ENCODE measurements around the gene MAN1C1.

MAN1C1 gene

DNA sequence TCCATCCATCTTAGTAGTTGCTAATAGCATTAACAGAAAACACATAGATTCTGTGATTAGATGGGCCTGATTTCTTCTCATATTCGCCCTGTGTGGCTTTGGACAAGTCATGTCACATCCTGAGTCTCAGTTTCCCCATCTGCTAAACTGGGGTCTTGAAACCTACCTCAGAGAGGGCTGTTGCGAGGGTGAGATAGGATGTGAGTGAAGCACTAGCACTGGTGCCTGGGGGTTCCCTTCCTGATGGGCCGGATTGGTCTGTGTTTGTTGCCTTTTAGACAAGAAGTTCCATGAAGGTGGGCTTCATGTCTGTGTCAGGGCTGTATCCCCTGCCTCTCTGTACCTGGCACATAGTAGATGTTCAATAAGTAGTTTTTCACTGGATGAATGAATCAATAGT is 3.5 kb upstream of the MAN1C1 start:
- DNase-seq (ENCODE audit: low read depth, low spot score) = no peak

DNA sequence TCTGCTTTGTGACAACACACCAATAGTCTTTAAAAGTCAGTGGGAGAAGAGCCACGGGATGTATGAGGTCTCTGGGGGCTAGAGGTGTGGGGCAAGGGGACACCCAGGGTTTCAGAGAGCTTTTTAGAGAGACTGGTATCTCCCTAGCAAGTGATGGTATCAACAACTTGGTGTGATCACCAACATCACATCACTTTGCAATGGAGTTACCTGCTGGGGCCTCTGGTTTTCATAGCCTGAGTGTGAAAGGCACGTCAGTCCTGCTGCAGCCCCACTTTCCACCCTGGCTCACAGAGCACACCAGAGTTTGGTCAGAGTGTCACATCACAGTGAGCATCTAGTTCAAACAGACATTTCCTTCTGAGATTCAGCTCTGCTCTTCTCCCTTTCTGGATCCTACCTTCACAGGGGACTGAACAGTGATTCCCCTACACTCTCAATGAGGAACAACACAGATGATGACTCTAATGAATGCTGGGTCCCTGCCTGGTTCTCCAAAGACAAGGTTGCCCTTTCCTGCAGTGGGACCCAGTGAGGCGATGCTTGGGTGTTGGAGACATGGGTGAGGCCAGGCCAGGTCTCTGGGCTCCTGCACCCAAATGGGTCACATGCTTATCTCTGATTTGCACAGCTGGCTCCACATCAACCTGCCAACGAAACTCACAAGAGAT is 2.0 kb upstream of the MAN1C1 start:
- DNase-seq (ENCODE audit: low read depth, low spot score) = no peak

DNA sequence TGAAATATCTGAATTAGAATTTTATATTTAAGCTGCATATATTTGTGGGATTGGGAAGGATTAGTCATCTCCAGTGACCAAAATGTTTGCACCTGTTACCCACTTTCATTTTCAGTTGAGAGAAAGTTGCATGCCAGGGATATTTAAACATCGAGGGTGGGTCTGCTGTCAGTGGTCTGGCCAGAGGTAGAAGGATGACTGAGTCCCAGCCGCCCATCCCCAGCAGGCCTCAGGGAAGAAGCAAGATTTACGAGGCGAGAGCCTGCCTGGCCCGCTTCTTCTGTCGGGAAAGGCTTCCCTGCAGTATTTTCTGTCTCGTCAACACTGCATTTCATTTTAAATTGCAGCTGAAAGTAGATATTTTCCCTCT is 1.4 kb upstream of the MAN1C1 start:
- no peak for DNase-seq (ENCODE audit: low read depth, low spot score)

DNA sequence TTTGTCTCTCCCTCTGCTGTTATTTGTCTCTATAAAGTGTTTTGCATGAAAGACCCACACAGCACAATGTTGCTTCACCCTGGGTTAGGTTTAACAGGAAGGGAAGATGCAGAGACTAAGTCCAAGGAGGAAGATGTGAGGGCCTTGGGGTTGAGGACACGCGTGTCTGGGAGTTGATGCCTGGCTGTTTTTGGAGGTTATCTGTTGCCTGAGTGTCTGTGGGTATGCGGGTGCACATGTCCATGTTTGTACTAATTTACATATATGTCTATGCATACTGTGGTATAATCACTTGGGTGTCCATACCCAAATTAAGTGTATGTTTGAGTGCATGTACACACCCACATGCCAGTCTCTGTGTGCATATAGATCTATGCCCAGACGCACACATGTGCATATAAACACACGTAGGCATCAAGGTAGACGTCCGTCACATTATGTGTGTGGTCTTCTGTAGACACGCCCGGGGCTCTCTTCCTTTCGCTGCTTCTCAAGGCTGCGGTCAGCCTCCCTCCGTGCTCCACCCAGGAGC is 962 bp upstream of the MAN1C1 start:
- no peak for DNase-seq (ENCODE audit: low read depth, low spot score)

DNA sequence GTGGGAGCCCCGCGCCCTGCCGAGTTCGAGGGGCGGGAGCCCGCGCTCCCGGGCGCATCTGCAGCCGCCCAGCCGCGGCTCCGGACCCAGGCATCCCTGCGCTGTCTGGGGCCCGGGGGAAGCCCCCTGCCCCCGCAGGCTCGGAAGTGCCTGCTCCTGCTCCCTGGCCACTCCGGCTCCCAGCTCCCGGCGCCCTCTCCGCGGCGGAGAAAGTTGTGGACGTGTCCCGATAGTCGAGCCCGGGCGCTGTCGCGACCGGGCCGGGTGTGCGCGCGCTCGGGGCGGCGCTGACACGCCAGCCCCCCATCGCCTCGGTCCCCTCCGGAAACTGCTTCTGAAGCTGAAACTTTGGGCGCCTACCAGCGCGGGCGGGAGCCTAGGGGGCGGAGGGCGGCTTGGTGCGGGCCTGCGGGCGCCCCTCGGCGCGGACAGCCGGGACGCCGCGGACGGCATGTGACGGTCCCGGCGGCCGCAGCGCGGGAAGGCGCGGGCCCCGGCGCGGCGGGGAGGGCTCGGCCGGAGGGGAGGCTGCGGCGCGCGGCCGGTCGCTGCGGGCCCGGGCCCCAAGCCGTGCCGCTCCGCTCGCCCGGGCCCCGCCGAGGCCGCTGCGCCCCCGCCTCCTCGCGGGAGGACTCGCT is 515 bp downstream of the MAN1C1 start:
- no peak for DNase-seq (ENCODE audit: low read depth, low spot score)

DNA sequence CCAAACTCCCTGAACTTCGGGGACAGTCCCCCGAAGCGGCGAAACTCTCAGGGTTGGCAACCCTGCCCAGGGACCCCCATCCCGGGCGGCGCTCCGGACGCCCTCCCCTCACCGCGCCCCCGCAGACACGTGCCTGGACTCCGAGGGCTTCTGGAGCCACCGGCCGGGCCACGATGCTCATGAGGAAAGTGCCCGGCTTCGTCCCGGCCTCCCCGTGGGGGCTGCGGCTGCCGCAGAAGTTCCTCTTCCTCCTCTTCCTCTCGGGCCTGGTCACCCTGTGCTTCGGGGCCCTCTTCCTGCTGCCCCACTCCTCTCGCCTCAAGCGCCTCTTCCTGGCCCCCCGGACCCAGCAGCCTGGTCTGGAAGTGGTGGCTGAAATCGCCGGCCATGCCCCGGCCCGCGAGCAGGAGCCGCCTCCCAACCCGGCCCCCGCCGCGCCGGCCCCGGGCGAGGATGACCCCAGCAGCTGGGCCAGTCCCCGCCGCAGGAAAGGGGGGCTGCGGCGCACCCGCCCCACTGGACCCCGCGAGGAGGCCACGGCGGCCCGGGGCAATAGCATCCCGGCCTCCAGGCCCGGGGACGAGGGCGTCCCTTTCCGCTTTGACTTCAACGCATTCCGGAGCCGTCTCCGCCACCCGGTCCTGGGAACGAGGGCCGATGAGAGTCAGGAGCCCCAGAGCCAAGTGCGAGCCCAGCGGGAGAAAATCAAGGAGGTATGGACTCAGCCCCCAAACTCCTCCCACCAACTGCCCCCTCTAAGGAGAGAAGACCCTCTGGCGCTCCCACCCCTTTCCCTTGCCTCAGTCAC is 1.2 kb downstream of the MAN1C1 start:
- no peak for DNase-seq (ENCODE audit: low read depth, low spot score)

DNA sequence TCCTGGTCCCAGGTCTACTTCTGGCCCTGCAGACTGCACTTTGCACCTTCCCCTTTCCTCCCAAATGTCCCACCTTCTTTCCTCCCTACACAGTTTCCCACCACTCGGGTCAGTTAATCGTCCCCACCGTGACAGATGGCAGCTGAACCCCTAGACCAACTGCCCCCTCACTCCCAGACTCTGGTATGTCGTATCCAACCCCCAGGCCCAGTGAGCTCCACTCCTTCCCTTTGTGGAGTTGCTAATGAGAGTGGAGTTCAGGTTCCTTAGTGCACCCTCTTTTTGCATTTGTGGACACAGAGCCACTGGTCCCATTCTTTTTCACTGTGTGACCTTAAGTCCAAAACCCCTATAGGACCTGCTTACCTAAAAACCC is 1.8 kb downstream of the MAN1C1 start:
- DNase-seq (ENCODE audit: low read depth, low spot score) = no peak

DNA sequence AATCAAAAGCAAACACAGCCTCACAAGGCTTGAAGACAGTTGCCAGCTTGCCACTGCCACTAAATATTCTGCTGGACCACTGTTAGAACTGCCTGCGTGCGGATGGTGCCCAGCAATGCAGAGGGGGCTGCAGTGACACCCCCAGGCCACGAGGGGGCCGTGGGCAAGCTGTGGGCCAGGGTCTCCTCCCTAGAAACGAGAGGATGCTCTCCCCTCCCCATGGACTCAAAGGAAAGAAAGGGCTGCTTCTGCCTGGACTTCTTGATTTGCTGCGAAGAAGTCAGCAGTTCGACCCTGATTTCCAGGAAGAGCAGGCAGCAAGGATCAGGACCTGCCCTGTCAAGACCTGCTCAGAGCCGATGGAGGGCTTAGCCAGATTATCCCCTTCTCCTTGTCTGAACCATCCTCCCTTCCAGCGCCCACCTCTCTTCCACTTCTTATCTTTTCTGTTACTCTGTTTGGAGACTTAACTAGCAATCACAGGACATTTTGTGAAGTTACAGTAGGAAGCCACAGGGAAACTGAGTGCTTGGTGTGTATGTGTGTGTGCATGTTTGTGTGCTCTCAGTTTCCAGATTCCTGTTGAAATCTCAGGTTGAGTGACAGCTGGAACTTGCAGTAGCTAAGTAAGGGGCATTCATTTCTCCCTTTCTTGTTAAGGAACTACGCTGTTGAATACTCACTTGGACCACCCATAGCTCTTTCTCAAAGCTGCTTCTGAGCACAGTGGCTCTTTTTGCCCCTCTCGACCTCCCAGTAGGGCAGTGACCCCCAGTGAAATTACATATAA is 2.7 kb downstream of the MAN1C1 start:
- no peak for DNase-seq (ENCODE audit: low read depth, low spot score)

DNA sequence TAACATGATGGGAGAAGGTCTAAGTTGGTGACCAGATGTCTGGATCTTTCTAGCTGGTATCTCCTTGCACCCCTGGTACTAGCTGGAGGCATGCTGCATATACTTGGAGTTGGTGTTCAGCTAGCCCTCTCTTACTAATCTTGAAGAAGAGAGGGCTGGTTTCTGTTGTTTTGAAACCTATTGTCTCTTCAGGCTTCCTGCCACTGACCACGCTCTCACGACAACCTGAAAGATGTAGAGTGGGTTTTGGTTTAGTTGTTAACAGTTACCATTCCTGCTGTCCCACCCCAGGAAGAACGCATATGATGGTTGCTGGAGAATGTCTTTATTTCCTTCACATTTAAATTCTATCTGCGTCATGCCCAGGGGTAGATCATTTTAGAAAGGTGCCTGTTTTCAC is 3.6 kb downstream of the MAN1C1 start:
- DNase-seq (ENCODE audit: low read depth, low spot score) = no peak

DNA sequence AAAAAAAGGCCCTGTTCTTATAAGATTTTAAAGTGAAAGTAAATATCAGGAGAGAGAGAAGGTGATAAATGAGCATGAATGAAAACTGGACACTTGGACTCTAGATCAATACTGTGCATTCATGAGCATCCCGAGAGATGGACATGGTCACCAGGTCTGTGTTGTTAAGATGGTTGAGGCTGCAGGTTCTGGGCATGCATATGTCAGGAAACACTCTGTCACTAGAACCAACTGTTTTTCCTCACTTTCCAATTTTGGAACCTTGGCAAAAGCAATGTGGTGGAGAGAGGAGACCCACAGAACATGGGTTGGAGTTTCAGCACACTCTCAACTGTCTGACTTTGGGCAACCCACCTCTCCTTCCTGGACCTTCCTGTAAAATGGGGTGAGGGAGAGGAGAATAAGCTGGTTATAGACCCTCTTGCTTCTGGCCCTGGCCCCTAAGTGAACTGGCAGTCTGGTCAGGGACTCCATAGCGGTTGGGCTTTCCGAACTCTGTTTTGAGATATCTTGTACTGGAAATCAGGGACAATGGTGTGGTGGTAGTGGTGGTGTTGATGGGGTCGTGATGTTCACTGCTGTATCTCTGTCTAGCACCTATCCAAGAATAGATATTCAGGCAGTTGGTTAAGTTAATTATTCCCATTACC is 4.2 kb downstream of the MAN1C1 start:
- DNase-seq (ENCODE audit: low read depth, low spot score) = no peak

DNA sequence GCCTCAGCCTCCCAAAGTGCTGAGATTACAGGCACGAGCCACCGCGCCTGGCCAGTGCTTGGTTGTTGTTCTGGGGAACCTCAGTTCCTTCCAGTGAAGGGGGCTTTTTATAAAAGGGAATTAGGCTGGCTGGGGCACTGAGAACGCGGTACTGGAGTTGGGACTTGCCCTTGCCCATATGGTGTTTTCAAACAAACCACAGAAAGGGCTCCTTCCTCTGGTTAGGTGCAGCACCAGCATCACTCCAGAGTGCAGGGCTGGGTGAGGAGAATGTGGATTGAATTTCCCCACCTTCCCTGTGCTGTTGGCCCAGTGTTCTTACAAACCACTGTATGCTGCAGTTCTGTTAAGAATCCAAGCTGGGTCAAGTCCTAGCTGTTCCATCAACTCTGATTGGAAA is 5.3 kb downstream of the MAN1C1 start:
- no peak for DNase-seq (ENCODE audit: low read depth, low spot score)

DNA sequence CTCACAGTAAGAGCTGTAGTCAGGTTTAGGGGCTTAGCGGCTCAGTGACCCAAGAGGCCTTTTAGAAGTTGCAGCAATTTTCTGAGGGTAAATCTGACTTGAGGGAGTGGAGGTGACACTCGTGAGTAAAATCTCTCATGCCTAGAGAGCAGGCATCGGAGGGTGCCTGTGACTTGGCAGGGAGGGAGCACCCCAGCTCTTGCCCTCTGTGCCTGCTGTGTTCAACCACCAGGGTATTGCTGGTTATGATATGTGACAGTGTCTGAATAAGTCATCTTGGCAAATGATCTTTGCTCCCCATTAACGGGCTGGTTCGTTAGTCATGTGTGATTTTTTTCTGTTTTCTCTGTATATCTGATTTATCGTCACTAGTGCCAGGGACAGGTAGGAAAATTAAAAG is 5.9 kb downstream of the MAN1C1 start:
- DNase-seq (ENCODE audit: low read depth, low spot score) = no peak

DNA sequence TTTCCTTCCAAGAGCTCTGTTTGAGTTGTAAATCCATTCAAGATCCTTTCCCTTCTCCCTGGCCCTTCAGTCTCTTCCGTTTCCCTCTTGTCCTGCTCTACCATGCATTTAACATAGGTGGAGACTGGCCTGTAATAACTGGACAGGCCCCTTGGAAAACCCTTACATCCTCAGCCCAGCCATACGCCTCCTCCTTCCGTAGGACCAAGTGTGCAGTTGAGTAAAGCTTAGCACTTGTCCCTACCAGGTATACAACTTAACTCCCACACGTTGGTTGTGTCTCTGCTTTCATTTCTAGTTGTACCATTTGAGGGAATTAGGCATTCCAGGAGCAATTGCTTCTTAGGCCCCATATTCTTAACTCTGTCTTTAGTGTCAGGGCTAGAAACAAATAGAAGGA is 6.4 kb downstream of the MAN1C1 start:
- no peak for DNase-seq (ENCODE audit: low read depth, low spot score)

DNA sequence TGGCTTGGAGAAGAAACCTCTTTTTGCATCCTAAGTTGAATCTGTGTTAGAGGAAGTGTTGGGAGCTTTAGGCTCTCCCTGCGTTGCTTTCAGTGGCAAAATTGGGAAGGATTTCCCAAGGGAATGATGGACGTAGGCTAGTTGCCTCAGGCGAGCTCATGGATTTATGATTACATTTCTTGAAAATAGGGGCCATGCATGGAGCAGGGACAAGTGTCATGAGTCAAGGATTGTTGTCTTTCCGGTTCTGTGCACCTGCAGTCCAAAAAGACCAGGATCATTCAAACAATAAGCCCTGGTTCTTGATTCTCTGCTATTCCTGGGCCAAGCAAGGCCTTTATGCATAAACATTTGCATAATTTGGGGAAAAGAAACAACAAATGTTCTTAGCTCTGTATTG is 7.1 kb downstream of the MAN1C1 start:
- no peak for DNase-seq (ENCODE audit: low read depth, low spot score)

DNA sequence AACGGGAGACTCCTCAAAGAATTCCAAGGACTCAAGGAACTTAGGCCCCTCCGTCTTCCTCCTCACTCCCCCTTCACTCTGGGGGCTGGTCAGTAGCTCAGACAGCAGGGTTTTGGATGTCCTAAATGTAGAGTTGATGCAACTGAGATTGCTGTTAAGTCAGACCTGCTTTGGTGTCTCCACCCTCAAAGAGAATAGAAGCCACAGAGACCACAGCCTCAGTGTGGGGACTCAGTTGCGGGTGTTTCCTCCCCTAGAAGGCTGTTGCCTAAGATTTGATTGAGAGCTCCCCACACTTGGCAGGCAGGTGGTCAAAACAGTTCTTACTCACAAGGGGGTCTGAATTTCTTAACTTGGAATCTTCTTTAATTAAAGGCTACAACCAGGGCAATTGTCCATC is 7.6 kb downstream of the MAN1C1 start:
- DNase-seq (ENCODE audit: low read depth, low spot score) = no peak

DNA sequence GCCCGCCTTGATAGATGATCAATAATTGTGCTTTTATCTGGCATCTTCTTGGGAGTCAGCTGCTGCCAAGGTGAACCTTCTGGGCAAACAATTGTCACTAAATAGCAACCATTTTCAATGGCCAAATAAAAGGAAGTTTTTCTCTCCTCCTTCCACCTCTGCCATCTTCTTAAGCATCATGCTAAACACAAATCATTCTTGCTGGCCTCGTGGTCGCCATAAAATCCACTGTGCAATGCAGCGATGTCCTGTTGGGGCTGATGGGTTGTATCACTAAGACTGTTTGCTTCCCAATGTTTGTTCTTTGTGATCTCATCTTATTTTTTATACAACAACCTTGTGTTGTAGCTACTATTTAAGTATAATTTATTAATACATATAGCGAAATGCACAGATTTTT is 8.0 kb downstream of the MAN1C1 start:
- DNase-seq (ENCODE audit: low read depth, low spot score) = no peak

DNA sequence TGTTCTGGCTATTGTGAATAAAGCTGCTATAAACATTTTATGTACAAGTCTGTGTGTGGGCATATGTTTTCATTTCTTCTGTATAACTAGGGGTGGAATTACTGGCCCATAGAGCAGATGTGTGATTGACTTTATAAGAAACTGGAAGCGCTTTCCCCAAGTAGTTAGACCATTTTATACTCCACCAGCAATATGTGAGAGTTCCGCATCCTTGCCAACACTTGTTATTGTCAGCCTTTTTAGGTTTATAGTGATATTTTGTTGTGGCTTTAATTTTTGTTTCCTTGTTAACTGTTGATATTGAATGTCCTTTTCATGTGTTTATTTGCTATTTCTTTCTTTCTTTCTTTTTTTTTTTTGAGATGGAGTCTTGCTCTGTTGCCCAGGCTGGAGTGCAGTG is 9.4 kb downstream of the MAN1C1 start:
- DNase-seq (ENCODE audit: low read depth, low spot score) = no peak

DNA sequence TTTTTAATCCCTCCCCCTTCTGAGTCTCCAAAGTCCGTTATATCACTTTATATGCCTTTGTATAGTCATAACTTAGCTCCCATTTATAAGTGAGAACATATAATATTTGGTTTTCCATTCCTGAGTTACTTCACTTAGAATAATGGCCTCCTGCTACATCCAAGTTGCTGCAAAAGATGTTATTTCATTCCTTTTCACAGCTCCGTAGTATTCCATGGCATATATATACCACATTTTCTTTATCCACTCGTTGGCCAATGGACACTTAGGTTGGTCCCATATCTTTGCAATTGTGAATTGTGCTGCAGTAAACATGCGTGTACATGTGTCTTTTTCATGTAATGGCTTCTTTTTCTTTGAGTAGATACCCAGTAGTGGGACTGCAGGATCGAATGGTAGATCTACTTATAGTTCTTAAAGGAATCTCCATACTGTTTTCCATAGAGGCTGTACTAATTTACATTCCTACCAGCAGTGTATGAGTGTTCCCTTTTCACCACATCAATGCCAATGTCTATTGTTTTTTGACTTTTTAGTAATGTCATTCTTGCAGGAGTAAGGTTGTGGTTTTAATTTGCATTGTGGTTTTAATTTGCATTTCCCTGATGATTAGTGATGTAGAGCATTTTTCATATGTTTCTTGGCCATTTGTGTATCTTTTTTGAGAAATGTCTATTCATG is 12.3 kb downstream of the MAN1C1 start:
- DNase-seq (ENCODE audit: low read depth, low spot score) = no peak

DNA sequence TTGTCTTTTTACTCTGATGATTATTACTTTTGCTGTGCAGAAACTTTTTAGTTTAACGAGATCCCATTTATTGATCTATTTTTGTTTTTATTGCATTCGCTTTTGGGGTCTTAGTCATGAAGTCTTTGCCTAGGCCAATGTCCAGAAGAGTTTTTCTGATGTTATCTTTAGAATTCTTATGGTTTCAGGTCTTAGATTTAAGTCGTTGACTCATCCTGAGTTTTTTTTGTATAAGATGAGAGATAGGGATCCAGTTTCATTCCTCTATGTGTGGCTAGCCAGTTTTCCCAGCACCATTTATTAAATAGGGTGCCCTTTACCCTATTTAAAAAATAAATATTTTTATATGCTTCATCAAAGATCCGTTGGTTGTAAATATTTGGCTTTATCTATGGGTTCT is 13.2 kb downstream of the MAN1C1 start:
- no peak for DNase-seq (ENCODE audit: low read depth, low spot score)

DNA sequence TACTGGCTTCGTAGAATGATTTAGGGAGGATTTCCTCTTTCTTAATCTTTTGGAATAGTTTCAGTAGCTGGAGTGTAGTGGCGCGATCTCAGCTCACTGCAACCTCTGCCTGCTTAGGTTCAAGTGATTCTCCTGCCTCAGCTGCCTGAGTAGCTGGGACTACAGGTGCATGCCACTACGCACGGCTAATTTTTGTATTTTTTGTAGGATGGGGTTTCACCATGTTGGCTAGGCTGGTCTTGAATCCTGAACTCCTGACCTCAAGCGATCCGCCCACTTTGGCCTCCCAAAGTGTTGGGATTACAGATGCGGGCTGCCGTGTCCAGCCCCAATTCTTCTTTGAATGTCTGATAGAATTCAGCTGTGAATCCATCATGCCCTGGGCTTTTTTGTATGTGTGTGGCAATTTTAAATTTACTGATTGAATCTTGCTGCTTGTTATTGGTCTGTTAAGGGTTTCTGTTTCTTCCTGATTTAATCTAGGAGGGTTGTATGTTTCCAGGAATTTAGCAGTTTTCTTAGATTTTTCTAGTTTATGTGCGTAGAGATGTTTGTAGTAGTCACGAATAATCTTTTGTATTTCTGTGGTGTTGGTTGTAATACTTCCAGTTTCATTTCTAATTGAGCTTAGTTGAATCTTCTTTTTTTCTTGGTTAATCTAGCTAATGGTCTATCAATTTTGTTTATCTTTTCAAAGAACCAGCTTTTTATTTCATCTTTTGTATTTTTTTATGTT is 15.3 kb downstream of the MAN1C1 start:
- no peak for DNase-seq (ENCODE audit: low read depth, low spot score)

Measured in brain pericyte (primary cell).